GM12875 (cell line): ENCODE measurements around the gene SYNRG.

ENCODE experiments used
- H3K4me3 ChIP-seq: one replicate; pipeline ENCODE4 v1.5.1; 2011; ENCODE audit warnings: low read depth, low read length, control low read depth
- TF ChIP-seq, protein P1 (sequence below): IDR thresholded peaks from 2 replicates; pipeline ENCODE4 v1.5.1; 2011; ENCODE audit warnings: low read depth, mild to moderate bottlenecking, control low read depth, inconsistent platforms, low read length, moderate library complexity, borderline replicate concordance; ENCODE audit not compliant: insufficient read depth

SYNRG gene

DNA sequence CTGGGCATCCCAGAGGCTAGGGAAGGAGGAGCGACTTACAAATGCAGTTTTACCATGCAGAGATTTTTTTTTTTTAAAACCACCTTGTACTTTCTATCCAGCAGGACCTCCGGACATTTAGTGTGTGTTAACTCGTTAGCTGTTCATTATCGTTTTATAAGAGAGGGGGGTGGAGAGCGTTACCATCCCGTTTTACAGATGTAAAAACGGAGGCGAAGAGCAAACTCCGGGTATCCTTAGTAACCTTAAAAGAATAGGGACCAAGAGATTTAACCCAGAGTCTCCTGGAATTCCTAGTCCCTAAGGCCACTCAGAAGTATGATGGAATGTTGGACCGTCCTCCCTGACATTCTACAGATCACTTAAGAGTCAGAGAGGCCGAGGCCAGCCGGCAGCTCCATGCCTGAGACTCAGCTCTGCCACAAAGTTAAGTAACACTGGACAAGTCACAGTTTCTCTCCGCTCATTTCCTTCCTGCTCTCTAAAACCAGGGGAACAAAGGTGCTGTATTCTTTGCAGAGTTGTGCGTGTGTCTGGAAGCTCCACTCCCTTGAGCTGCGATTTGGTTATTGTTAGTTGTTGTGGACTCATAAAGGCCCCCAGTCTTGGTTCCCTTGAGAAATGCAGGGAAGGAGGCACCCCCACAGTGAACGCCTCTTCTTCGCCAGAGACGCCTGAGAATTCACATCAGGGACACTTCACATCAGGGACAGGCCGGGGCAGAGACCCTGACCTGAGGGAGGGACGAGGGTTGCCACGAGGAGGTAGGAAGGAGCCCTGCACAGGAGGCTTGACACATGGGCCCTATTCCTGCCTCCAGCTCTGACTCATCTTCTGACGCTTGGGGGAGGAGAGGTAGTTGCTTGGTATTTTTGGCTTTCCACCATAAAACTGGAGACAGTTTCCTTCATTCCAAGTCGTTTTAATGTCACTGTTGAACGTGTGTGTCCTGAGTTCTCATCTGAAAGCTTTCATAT lies 118.3 kb downstream of the SYNRG start:
- TF ChIP-seq, protein P1, sequence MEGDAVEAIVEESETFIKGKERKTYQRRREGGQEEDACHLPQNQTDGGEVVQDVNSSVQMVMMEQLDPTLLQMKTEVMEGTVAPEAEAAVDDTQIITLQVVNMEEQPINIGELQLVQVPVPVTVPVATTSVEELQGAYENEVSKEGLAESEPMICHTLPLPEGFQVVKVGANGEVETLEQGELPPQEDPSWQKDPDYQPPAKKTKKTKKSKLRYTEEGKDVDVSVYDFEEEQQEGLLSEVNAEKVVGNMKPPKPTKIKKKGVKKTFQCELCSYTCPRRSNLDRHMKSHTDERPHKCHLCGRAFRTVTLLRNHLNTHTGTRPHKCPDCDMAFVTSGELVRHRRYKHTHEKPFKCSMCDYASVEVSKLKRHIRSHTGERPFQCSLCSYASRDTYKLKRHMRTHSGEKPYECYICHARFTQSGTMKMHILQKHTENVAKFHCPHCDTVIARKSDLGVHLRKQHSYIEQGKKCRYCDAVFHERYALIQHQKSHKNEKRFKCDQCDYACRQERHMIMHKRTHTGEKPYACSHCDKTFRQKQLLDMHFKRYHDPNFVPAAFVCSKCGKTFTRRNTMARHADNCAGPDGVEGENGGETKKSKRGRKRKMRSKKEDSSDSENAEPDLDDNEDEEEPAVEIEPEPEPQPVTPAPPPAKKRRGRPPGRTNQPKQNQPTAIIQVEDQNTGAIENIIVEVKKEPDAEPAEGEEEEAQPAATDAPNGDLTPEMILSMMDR: no peak
- H3K4me3 ChIP-seq: peak overlapping the region; percentile 77

DNA sequence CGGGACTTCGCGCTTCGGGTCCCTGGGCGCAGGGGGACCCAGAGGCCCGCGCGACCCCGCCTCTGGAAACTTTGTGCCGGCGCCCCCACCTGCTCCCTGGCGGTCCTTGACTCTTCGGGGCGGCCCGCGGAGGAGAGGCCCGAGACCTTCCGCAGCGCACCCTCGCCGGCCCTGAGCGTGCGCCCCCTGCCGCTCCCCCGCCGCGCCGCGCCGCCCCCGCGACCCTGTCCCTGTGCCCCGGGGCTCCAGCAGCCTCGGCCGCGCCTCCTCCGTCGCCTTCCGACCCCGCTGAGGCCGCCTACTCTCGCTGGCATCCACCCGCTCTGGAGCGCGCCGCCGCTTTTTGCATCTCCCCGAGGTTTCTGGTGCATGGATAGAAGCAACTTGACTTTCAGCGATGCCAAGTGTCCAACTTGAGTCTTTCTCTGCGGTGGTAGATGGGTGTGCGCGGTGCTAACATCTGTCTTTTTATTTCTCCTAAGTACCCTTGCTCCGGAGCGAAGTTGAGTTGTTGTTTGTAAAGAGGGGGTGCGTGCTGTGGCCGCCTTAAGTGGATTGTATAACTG lies 119.1 kb downstream of the SYNRG start:
- peak overlapping the region; percentile 77 for H3K4me3 ChIP-seq
- TF ChIP-seq, protein P1: peak; percentile 39; the same call in 1 of the 2 replicates

DNA sequence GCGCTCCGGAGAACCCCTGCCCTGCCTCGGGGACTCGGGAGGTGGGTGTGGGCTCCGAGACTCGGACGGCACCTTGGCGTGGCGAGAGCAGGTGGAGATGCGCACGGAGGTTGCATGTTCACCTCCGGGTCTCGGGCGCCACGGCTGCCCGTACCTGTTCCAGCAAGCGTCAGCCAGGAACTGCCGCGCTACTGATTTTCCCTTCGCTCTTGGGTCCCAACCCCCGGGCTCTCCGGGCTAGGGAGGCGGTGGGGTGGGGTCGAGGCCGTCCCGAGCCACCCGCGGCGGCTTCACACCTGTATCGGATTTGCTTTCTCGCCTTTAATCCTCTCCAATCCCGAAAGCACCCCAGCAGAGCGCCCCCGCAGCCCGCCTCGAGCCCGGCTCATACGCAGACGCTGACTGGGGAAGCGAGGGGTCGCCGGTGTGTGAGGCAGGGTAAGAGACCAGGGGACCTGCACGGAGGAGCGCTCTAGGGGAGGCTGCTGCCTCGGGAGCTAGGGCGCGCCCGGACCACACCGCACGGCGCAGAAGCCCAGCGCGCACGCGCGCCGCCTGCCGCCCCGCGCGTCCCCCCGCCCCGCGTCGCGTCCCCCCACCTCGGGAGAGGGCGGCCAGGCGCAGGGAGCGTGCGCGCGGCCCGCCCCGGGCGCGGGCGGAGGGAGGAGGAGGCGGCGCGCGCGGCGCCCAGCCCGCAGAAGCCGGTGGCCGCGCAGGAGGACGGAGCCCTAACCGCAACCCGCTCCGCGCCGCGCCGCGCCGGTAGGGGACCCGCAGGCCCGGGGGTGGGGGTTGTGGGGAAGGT lies 119.8 kb downstream of the SYNRG start, which contains the start of gene DUSP14:
TSS of gene DUSP14 (plus strand) at position 695 of the 805 bp plus-strand sequence. CDS start 22,382 bp downstream, outside the sequence.
- TF ChIP-seq, protein P1: no peak

DNA sequence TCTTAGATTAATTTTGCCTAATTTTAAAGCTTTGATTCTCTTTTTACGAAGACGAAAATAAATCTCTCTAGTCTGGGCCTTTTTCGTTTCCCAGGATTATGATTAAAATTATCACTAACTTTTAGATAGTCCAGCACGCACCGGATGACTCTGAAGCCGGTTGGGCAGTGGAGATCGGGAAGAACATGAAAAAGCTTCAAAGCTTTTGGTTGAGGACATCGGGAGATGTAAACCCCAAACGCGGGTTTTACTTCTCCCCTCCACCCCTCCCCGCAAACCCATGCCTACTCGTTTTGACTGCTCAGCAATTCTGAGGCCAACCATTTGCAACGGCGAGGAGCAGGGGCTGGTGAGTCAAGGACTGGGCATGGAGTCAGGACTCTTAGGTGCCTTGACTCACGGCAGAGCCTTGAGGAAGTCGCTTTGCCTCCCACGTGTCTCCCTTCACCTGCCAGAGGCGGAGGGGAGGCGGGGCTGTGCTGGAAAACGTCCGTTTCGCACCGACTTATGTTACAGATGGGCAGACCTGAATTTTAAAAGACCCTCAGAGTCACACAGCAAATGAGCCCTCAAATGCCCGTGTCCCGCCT lies 120.5 kb downstream of the SYNRG start:
- TF ChIP-seq, protein P1: no peak
- peak overlapping the region; percentile 77 for H3K4me3 ChIP-seq

More for the DNA sequence above, 119.8 kb downstream of the SYNRG start, which contains the start of gene DUSP14:
- H3K4me3 ChIP-seq: peak within 1 kb of the TSS; percentile 77

DNA sequence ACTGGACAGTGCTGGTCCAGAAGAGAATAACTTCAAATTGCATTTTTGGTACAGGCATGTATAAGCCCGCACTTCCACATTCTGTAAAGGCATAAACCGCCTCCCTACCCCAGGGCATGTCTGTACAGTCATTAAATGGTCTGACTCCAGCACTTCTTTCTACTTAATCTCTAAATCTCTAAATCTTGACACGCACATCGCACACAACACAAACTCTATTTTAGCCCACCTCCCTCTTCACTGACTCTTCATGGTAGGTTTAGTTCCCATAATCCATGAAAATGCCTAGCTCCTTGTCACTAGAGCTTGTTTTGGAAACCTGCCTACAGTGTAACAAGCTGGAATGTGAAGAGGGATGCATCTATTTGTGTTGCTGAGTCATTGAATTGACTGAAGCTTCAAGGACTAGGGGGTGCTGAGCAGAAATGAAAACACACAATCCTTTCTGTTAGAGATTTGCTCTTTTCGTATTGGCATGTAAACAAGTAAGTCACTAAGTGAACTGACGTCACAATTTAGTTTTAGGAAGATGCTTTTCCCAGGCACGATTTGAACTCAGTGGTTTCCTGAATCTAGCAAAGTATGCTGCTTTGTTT lies 121.1 kb downstream of the SYNRG start:
- TF ChIP-seq, protein P1: no peak
- H3K4me3 ChIP-seq: no peak overlapping the region

DNA sequence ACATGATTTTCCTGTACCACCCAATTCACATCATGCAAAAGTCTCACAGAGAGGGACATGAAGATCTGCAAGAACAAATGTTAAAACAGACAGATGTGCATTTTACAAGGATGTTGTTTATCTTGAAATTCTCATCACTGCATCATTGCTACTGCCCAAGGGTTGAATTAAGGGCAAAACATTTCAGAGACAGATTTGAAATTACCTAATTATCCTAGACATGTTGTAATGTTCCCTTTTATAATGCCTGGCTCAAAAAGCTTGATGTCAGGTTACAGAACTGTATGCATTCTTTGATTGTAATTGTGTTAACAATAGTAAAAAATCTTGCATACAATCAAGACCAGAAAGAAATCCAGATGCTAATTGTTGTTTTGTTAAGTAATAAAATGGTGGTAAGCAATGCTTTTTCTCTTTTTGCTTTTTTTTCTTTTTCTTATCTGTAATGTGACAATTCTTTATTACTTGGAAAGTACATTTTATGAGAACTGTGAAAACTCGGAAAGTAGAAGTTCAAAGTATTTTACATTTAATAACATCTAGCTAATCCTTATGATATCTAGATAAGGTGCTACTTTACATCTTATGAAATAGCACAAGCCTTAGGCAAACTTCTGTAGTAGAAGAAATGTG lies 123.2 kb downstream of the SYNRG start:
- TF ChIP-seq, protein P1: no peak
- H3K4me3 ChIP-seq: no peak overlapping the region
